Activated T-cell treated with anti-CD3 and anti-CD28 coated beads for 1 hour (primary cell): Measurements from ENCODE around the gene RASSF7.

Source experiments
- DNase-seq: peaks from one replicate; pipeline ENCODE4 v3.0.0-alpha.2; 2020; ENCODE audit warnings: low read depth

RASSF7 gene

DNA sequence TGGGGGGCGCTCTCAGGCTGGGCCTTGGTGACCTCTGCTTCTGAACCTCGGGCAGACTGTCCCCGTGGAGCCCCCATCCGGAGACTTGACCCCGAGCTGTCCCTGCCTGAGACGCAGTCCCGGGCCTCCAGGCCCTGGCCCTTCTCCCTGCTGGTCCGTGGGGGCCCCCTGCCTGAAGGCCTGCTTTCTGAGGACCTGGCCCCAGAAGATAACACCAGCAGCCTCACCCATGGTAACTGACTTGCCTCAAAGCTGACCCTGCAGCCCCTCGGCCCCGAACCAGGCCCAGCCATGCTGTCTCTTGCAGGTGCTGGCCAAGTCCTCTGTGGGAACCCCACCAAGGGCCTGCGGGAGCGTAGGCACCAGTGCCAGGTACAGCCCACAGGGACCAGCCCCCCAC, 9.2 kb upstream of the RASSF7 start:
- DNase-seq = no peak

- DNase-seq = no peak
Observed at GRCh38 chr11:553083-553987, 7.4 kb upstream of the RASSF7 start.

GRCh38 chr11:553988-554340, 6.8 kb upstream of the RASSF7 start:
- no peak for DNase-seq

DNA sequence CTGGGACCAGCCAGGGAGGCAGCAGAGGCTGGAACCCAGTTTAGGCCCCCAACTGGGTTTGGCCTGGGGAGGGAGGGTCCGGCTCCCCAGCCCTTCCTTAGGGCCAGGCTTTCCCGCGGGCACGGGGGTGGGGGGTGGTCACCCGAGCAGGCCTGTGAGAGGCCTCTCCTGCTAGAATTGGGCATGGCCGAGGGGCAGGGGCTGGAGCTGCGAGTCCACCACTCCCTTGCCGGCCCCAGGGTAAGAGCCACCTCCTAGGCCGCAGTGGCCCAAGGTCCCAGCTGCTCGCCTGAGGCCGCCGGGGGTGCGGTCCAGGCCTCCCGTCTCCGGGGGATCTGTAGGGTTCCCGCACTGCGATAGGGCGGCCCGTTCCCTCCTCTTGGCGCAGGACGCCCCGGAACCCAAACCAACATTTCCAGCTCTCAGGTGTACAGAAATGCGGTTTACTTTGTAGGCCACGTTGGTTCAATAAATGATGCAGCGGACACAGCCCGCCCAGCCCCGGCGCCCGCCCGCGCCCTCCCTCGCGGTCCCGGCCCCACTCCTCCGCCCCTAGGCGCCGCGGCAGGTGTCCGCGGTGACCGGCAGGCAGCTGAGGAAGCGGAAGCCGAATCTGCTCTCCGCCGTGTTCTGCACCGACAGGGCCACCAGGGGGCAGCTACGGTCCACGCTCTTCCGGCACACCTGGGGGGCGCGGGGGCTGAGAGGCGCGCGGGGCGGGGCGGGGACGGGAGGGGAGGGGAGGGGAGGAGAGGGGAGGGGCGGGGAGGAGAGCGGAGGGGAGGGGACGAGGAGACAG, 6.1 kb upstream of the RASSF7 start:
- peak; percentile 75 for DNase-seq

DNA sequence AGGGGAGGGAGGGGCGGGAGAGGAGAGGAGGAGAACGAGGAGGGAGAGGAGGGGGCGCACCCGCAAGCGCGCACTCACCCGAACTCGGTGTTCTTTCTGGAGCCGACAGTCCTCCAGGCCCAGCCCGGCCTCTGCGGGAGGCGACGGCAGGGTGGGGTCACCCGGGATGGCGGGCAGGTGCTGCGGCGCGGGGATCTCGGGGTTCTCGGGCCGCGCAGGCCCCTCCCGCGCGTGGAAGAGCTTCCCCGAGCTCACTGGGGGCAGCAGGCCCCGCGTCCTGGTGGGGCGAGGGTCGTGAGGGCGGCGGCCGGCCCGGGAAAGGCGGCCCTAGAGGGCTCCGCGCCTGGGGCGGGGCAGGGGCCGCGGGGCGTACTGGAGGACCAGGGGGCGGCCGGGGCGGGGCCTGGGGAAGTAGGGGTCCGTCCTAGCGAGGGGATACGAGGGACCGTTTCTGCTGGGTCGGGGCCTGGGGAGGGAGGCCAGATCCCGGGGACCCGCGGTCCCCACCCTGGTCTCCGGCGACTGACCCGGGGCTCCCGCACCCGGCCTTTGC, 5.5 kb upstream of the RASSF7 start:
- no peak for DNase-seq

GRCh38 chr11:555780-556661, 4.7 kb upstream of the RASSF7 start:
- DNase-seq = no peak

GRCh38 chr11:556662-557256, 4.0 kb upstream of the RASSF7 start:
- no peak for DNase-seq

GRCh38 chr11:557328-558132, 3.2 kb upstream of the RASSF7 start:
- no peak for DNase-seq

DNA sequence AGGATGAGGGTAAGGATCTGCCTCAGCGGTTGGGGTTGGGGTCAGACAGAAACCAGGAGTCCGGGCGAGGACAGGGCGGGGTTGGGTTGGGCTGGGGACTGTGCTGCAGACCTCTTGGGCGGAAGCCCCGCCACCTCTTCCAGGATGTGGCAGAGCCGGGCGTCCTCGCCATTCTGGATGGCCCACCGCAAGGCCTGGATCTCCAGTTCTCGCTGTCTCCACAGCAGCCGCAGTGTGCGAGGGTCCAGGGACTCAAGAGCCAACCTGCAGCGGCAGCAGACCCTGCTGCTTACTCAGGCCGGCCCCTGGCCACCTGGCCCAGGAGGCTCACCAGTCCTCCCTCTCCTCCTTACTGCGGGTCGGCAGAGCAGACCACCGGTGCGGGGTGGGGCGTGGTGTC, 2.3 kb upstream of the RASSF7 start:
- DNase-seq = no peak

DNA sequence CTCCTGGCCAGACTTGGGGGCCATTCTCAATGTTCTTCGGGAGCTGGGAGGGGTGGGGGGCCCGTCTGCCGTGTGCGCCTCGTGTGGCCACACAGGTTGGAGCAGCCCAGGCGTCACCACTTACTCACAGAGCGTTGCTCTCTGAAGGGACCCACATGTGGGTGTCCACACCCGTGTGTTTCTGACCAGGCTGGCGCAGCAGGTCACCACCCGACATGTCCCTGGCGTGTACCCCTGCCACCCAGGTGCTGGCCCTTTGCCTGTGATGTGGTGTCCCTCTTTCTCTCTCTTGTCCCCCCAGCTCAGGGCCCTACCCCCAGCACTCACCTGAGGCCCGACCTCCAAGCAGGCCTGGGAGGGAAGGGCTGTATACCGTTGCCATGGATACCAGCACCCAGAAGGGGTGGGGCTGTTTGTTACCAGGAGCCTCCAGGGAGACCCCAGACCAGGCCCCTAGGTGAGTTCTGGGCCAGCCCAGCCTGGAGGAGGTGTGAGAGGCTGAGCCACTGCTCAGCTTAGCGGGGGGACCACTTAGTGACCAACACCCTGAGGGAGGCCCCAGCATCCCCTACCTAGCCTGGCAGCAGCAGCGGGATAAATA, 1.6 kb upstream of the RASSF7 start:
- no peak for DNase-seq

GRCh38 chr11:559712-560304, 962 bp upstream of the RASSF7 start:
- no peak for DNase-seq

DNA sequence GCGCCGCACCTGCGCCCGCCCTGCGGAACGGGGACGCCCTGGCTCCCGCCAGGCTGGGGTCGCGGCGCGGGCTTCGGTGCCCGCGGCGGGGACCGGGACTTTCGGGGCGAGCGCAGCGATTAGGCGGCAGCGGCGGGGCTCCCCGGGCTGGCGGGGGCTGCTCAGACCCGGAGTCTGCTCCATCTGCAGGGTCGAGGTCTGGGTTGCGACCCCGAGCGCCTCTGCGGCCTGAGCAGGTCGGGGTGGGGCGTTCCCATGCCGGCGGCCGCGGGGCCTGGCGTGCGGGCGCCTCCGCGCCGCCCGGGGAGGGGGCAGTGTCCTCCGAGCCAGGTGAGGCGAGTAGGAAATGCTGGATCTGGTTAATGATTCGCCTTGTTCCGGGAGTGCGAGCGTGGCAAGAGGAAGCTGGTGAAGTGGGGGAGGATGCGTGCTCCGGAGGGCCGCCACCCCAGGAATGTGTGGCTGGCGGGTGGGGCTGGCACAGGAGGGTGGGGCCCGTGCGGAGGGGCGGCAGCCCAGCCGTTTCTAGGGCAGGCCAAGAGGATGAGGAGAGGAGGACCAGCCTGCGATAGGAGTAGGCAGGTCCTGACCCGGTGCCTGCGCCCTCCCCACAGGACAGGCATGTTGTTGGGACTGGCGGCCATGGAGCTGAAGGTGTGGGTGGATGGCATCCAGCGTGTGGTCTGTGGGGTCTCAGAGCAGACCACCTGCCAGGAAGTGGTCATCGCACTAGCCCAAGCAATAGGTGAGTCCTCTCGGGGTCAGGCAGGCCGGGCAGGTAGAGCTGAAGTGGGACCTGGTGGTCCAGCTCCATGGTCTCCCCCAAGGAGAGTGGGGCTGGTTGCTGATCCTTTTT, 606 bp downstream of the RASSF7 start:
- DNase-seq = no peak

GRCh38 chr11:562046-562645, 1.4 kb downstream of the RASSF7 start:
- no peak for DNase-seq

GRCh38 chr11:563066-563811, 2.5 kb downstream of the RASSF7 start:
- DNase-seq = no peak

- DNase-seq = no peak
Observed at GRCh38 chr11:563812-564578, 3.2 kb downstream of the RASSF7 start.

DNA sequence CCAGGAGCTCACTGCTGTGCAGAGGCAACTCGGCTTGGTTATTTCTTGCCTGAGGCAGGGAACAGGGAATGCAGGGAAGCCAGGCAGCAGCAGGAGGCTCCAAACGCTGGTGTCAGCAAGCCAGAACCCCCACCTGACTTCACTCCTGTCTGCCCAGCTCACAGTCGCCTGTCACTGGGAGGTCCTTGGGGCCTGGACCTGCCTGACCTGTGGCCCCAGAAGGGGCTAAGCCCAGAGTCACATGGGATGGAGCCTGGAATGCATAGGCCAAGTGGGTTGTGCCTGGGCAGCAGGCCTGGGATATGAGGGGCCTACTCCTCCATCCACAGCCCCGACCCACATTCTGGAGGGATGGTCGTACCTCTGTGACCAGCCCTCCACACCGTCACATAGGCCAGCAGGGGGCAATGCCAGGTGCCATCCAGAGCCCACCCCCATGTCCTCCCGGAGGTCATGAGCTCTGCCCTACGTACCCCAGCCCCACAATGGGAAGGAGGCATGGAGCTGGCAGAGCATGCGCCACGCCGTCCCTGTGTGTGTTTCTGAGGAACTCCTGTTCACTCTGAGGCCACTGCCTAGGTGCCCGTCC, 5.2 kb downstream of the RASSF7 start:
- DNase-seq = no peak
